MM.1S (cell line): ENCODE results near the gene NEIL1.

Source experiments
- DNase-seq: peaks from one replicate; pipeline ENCODE4 v3.0.0-alpha.2; 2015
- H2AFZ ChIP-seq: fragments of 300-600 bp; sonication (generic); 2 replicates; pipeline ENCODE4 v1.6.0; 2016; ENCODE audit warnings: antibody characterized with exemption, low read length
- H3F3A ChIP-seq: fragments of 300-600 bp; sonication (generic); 2 replicates; pipeline ENCODE4 v1.6.1; 2016; ENCODE audit warnings: mild to moderate bottlenecking, antibody characterized with exemption, low read length, moderate library complexity, mixed read lengths; ENCODE audit not compliant: insufficient read depth
- H3K27ac ChIP-seq: fragments of 300-600 bp; sonication (generic); 2 replicates; pipeline ENCODE4 v1.5.1; 2016; ENCODE audit warnings: mild to moderate bottlenecking, low read length
- H3K27me3 ChIP-seq: fragments of 300-600 bp; sonication (generic); replicated peaks from 2 replicates; pipeline ENCODE4 v1.6.0; 2016; ENCODE audit warnings: low read length; ENCODE audit not compliant: insufficient read depth
- H3K36me3 ChIP-seq: fragments of 300-600 bp; sonication (generic); replicated peaks from 2 replicates; pipeline ENCODE4 v1.6.1; 2016; ENCODE audit warnings: mild to moderate bottlenecking, low read length, mixed read lengths; ENCODE audit not compliant: insufficient read depth
- H3K4me1 ChIP-seq: fragments of 300-600 bp; sonication (generic); 2 replicates; pipeline ENCODE4 v1.6.1; 2016; ENCODE audit warnings: low read length, mixed read lengths
- H3K4me2 ChIP-seq: fragments of 300-600 bp; sonication (generic); 2 replicates; pipeline ENCODE4 v1.6.0; 2016; ENCODE audit warnings: low read depth, low read length
- H3K4me3 ChIP-seq: fragments of 300-600 bp; sonication (generic); 2 replicates; pipeline ENCODE4 v1.5.1; 2016; ENCODE audit warnings: low read length, mixed read lengths
- H3K79me2 ChIP-seq: fragments of 300-600 bp; sonication (generic); 2 replicates; pipeline ENCODE4 v1.6.1; 2016; ENCODE audit warnings: mixed run types, low read length, mixed read lengths
- H3K9ac ChIP-seq: fragments of 300-600 bp; sonication (generic); 2 replicates; pipeline ENCODE4 v1.6.1; 2016; ENCODE audit warnings: low read length, mixed read lengths
- H3K9me2 ChIP-seq: fragments of 300-600 bp; sonication (generic); replicated peaks from 2 replicates; pipeline ENCODE4 v1.6.1; 2016; ENCODE audit warnings: mild to moderate bottlenecking, low read length, mixed read lengths; ENCODE audit not compliant: insufficient read depth
- H3K9me3 ChIP-seq: fragments of 300-600 bp; sonication (generic); replicated peaks from 2 replicates; pipeline ENCODE4 v1.6.1; 2016; ENCODE audit warnings: mild to moderate bottlenecking, low read length, mixed read lengths; ENCODE audit not compliant: insufficient read depth
- H4K20me1 ChIP-seq: fragments of 300-600 bp; sonication (generic); 2 replicates; pipeline ENCODE4 v1.6.1; 2016; ENCODE audit warnings: mild to moderate bottlenecking, low read length, moderate library complexity, mixed read lengths; ENCODE audit not compliant: insufficient read depth
- CTCF ChIP-seq: fragments of 300-600 bp; sonication (generic); IDR thresholded peaks from 2 replicates; pipeline ENCODE4 v1.5.1; 2016; ENCODE audit warnings: antibody characterized with exemption, low read length, mixed read lengths
- EZH2 ChIP-seq: fragments of 300-600 bp; sonication (generic); optimal IDR thresholded peaks from 2 replicates; pipeline ENCODE3; 2017; ENCODE audit warnings: low read depth, mild to moderate bottlenecking, antibody characterized with exemption, low read length, mixed read lengths
- EZH2phosphoT487 ChIP-seq: fragments of 300-600 bp; sonication (generic); IDR thresholded peaks from 2 replicates; pipeline ENCODE4 v1.6.1; 2018; ENCODE audit warnings: antibody characterized with exemption, low read length

Gene NEIL1

GRCh38 chr15:75361361-75361988 lies 14.6 kb downstream of the NEIL1 start:
- H3K9ac ChIP-seq, result no peak overlapping the region

GRCh38 chr15:75361989-75362641 lies 15.3 kb downstream of the NEIL1 start:
- no peaks in the 10 kb centered on the region for H3K27me3 ChIP-seq
- no peak overlapping the region for H3K27ac ChIP-seq

More at GRCh38 chr15:75361361-75361988, 14.6 kb downstream of the NEIL1 start:
- H3K4me3 ChIP-seq, result no peak overlapping the region
- no peak overlapping the region for H2AFZ ChIP-seq
- H3K9me2 ChIP-seq, result no peaks in the 10 kb centered on the region
- TF ChIP-seq CTCF (no peak), EZH2phosphoT487 (no peak), EZH2 (no peak)
- no peaks in the 10 kb centered on the region for H4K20me1 ChIP-seq
- H3K79me2 ChIP-seq, result no peaks in the 10 kb centered on the region
- no peaks in the 10 kb centered on the region for H3K36me3 ChIP-seq
- H3K4me1 ChIP-seq, result no peaks in the 10 kb centered on the region
- H3K27me3 ChIP-seq, result no peaks in the 10 kb centered on the region
- no peaks in the 10 kb centered on the region for H3K9me3 ChIP-seq
- no peaks in the 10 kb centered on the region for H3F3A ChIP-seq
- no peak overlapping the region for H3K4me2 ChIP-seq
- H3K27ac ChIP-seq, result no peak overlapping the region
- DNase-seq, result no peak

GRCh38 chr15:75362642-75363249 lies 15.9 kb downstream of the NEIL1 start:
- Histone ChIP-seq H3K27ac (no peak overlapping the region), H3K9me3 (no peaks in the 10 kb centered on the region), H2AFZ (no peak overlapping the region), H3K4me2 (no peak overlapping the region), H3F3A (no peaks in the 10 kb centered on the region), H3K9ac (no peak overlapping the region), H3K4me3 (no peak overlapping the region), H4K20me1 (no peaks in the 10 kb centered on the region), H3K27me3 (no peaks in the 10 kb centered on the region), H3K9me2 (no peaks in the 10 kb centered on the region), H3K36me3 (no peaks in the 10 kb centered on the region), H3K79me2 (0 out of 2 replicates have a peak, but pooled peaks cover 3% of the 10 kb centered on the region), H3K4me1 (peaks cover 5% of the 10 kb centered on the region)
- TF ChIP-seq CTCF (no peak), EZH2 (no peak), EZH2phosphoT487 (no peak)
- no peak for DNase-seq

More at GRCh38 chr15:75361989-75362641, 15.3 kb downstream of the NEIL1 start:
- H3K4me2 ChIP-seq, result no peak overlapping the region
- no peak overlapping the region for H3K4me3 ChIP-seq
- no peak for DNase-seq
- no peaks in the 10 kb centered on the region for H3K9me3 ChIP-seq
- no peaks in the 10 kb centered on the region for H3K9me2 ChIP-seq
- H3K79me2 ChIP-seq, result no peaks in the 10 kb centered on the region
- H3K36me3 ChIP-seq, result no peaks in the 10 kb centered on the region
- no peaks in the 10 kb centered on the region for H3K4me1 ChIP-seq
- TF ChIP-seq CTCF, result no peak
- TF ChIP-seq EZH2phosphoT487, result no peak
- no peak for TF ChIP-seq EZH2
- no peaks in the 10 kb centered on the region for H4K20me1 ChIP-seq
- no peaks in the 10 kb centered on the region for H3F3A ChIP-seq
- H3K9ac ChIP-seq, result no peak overlapping the region
- H2AFZ ChIP-seq, result no peak overlapping the region
